Measurements from ENCODE around the gene ATP6V1C2. TPM values are rescaled to one million over a fixed set of nuclear protein-coding genes. Genes with fewer than 3 reads are reported as not detected.

The ATP6V1C2 gene
- polyA plus RNA-seq, 2 of the 4 experiments (the other 2 are of a cell fraction): 0.08 to 0.14 TPM

DNA sequence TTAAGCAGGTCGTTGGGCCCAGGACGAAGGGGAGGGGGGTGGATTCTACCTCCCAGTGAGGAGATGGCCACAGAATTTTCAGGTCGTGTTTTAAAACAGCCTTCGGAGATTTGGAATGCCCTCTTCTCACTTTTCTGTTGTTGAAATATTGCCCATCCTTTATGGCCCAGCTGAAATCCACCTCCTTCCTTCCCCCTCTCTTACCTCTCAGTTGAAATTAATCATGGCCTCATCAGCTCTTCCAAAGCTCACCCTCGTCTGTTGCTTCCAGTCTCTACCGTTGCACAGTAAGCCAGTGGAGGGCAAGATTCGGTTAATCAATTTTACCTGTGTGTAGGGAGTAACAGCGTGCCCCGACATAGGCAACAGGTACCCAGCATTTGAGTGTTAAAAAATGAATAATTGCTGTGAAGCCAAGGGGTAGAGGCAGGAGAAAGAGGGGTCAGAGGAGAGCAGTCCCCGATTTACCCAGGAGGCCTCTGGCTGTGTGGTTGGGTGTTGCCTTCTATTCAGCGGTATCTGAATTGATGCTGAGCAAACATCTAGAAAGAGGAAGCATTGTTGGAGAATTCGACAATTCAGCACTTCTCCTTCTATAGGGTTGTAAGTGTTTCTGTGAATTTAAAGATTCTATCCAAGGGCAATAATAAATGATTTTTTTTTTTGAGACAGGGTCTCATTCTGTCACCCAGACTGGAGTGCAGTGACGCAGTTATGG is 99.7 kb downstream of the ATP6V1C2 start:
- POLR2A ChIA-PET: no interaction called here
- no peak for TF ChIP-seq PHF8 (IDR thresholded peaks at IDR 0.05; ENCODE audit: borderline replicate concordance, low read depth)
- TF ChIP-seq MAFK (IDR thresholded peaks at IDR 0.05; ENCODE audit: partially characterized antibody): peak; percentile 5
- H3K4me2 ChIP-seq: no peak overlapping the region
- FAIRE-seq (no peak), ATAC-seq (no peak), DNase-seq (ENCODE audit: low read depth in 1 of 2, low spot score in 1 of 2) (no peak)
- no peaks in the 10 kb centered on the region for H3K4me1 ChIP-seq
- H3K9me3 ChIP-seq: peaks cover 5% of the 10 kb centered on the region; the same call in 1 of the 3 replicates
- H3K27ac ChIP-seq: no peak overlapping the region
- no peak overlapping the region for H3K4me3 ChIP-seq
- WGBS (ENCODE audit: missing lambda C conversion rate): 62% methylated on average over 13 of the region's 13 CpGs
- CTCF ChIA-PET: interaction anchor here (0.6 to 5.6 kb wide), 4 partner anchors 11 to 556 kb away, joined by 3 to 85 read pairs (median 39); a partner anchor contains a TSS

DNA sequence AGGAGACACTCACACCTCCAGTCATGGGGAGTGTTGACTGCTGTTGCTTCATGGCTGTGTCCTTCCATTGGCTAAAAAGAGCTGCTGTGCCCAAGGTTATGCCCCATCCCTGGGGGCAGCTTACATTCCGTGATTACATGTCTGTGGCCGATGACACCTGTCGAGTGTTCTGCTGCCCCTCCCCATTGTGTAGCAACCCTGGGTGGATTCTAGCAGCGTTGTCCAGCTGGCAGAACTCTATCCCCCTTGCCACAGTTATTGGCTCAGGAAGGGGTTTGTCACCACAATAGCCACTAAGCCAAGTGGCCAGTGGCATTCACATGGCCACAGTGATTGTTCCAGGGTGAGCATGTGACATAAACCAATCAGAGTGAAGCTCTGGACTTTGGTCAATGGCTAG is 102.8 kb downstream of the ATP6V1C2 start:
- H3K9me3 ChIP-seq: peaks cover 5% of the 10 kb centered on the region; the same call in 1 of the 3 replicates
- H3K4me3 ChIP-seq: no peak overlapping the region
- ChIA-PET POLR2A (no interaction called here), CTCF (interaction anchor here (1.2 to 5.6 kb wide), 7 partner anchors 8 to 307 kb away, joined by 3 to 85 read pairs (median 22); a partner anchor contains a TSS)
- ATAC-seq (no peak), DNase-seq (ENCODE audit: low read depth in 1 of 2, low spot score in 1 of 2) (no peak), FAIRE-seq (no peak)
- WGBS (ENCODE audit: missing lambda C conversion rate): 29% methylated on average over 4 of the region's 4 CpGs
- TF ChIP-seq POLR2A (IDR thresholded peaks at IDR 0.05; ENCODE audit: low read length): no peak
- TF ChIP-seq, protein P1, sequence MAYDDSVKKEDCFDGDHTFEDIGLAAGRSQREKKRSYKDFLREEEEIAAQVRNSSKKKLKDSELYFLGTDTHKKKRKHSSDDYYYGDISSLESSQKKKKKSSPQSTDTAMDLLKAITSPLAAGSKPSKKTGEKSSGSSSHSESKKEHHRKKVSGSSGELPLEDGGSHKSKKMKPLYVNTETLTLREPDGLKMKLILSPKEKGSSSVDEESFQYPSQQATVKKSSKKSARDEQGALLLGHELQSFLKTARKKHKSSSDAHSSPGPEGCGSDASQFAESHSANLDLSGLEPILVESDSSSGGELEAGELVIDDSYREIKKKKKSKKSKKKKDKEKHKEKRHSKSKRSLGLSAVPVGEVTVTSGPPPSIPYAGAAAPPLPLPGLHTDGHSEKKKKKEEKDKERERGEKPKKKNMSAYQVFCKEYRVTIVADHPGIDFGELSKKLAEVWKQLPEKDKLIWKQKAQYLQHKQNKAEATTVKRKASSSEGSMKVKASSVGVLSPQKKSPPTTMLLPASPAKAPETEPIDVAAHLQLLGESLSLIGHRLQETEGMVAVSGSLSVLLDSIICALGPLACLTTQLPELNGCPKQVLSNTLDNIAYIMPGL (CRISPR knock-in tag; IDR thresholded peaks at IDR 0.05; ENCODE audit: borderline replicate concordance): no peak
- no peak for TF ChIP-seq RARB (CRISPR knock-in tag; IDR thresholded peaks at IDR 0.05)
- no peak for TF ChIP-seq PHF8 (IDR thresholded peaks at IDR 0.05; ENCODE audit: borderline replicate concordance, low read depth)
- TF ChIP-seq KDM1A (IDR thresholded peaks at IDR 0.05; ENCODE audit: low read depth): no peak
- no peak for TF ChIP-seq SMC3 (IDR thresholded peaks at IDR 0.05)
- no peak for TF ChIP-seq CBX2 (IDR thresholded peaks at IDR 0.05; ENCODE audit: borderline replicate concordance, low read depth)
- TF ChIP-seq, protein P2, sequence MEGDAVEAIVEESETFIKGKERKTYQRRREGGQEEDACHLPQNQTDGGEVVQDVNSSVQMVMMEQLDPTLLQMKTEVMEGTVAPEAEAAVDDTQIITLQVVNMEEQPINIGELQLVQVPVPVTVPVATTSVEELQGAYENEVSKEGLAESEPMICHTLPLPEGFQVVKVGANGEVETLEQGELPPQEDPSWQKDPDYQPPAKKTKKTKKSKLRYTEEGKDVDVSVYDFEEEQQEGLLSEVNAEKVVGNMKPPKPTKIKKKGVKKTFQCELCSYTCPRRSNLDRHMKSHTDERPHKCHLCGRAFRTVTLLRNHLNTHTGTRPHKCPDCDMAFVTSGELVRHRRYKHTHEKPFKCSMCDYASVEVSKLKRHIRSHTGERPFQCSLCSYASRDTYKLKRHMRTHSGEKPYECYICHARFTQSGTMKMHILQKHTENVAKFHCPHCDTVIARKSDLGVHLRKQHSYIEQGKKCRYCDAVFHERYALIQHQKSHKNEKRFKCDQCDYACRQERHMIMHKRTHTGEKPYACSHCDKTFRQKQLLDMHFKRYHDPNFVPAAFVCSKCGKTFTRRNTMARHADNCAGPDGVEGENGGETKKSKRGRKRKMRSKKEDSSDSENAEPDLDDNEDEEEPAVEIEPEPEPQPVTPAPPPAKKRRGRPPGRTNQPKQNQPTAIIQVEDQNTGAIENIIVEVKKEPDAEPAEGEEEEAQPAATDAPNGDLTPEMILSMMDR (IDR thresholded peaks at IDR 0.05): no peak
- TF ChIP-seq FOSL2 (IDR thresholded peaks at IDR 0.05): no peak
- TF ChIP-seq FOSL2 (CRISPR knock-in tag; IDR thresholded peaks at IDR 0.05): no peak
- no peak for TF ChIP-seq ZFP36 (IDR thresholded peaks at IDR 0.05; ENCODE audit: borderline replicate concordance, partially characterized antibody)
- no peak for TF ChIP-seq ATOH8 (CRISPR knock-in tag; IDR thresholded peaks at IDR 0.05; ENCODE audit: low read depth)
- no peak for TF ChIP-seq BHLHE40 (IDR thresholded peaks at IDR 0.05; ENCODE audit: low read depth, low read length)
- H3K4me1 ChIP-seq: no peaks in the 10 kb centered on the region
- no peak overlapping the region for H3K4me2 ChIP-seq
- H3K27ac ChIP-seq: no peak overlapping the region

- Histone ChIP-seq H3K4me1 (no peaks in the 10 kb centered on the region), H3K9me3 (peaks cover 5% of the 10 kb centered on the region; the same call in 1 of the 3 replicates), H3K4me3 (no peak overlapping the region), H3K4me2 (no peak overlapping the region), H3K27ac (no peak overlapping the region)
- ChIA-PET CTCF (interaction anchor here (0.7 to 2.4 kb wide), 3 partner anchors 8 to 867 kb away, joined by 6 to 13 read pairs (median 8); no protein-coding TSS in a partner anchor), POLR2A (no interaction called here)
- 71% methylated on average over 8 of the region's 8 CpGs for WGBS (ENCODE audit: missing lambda C conversion rate)
- DNase-seq (ENCODE audit: low read depth in 1 of 2, low spot score in 1 of 2) (no peak), FAIRE-seq (peak; percentile 74), ATAC-seq (no peak)
- no peak for TF ChIP-seq MAFK (IDR thresholded peaks at IDR 0.05; ENCODE audit: partially characterized antibody)
- TF ChIP-seq FOXS1 (CRISPR knock-in tag; IDR thresholded peaks at IDR 0.05): no peak
- no peak for TF ChIP-seq MAZ (IDR thresholded peaks at IDR 0.05; ENCODE audit: borderline replicate concordance, low read depth, low read length)
- TF ChIP-seq, protein P3, sequence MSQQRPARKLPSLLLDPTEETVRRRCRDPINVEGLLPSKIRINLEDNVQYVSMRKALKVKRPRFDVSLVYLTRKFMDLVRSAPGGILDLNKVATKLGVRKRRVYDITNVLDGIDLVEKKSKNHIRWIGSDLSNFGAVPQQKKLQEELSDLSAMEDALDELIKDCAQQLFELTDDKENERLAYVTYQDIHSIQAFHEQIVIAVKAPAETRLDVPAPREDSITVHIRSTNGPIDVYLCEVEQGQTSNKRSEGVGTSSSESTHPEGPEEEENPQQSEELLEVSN (IDR thresholded peaks at IDR 0.05; ENCODE audit: borderline replicate concordance, low read depth): no peak
- no peak for TF ChIP-seq EHMT2 (IDR thresholded peaks at IDR 0.05; ENCODE audit: low read depth)
- TF ChIP-seq, protein P4, sequence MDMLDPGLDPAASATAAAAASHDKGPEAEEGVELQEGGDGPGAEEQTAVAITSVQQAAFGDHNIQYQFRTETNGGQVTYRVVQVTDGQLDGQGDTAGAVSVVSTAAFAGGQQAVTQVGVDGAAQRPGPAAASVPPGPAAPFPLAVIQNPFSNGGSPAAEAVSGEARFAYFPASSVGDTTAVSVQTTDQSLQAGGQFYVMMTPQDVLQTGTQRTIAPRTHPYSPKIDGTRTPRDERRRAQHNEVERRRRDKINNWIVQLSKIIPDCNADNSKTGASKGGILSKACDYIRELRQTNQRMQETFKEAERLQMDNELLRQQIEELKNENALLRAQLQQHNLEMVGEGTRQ (IDR thresholded peaks at IDR 0.05): no peak
- no peak for TF ChIP-seq NPAS2 (CRISPR knock-in tag; IDR thresholded peaks at IDR 0.05; ENCODE audit: borderline replicate concordance)
- TF ChIP-seq, protein P1 (CRISPR knock-in tag; IDR thresholded peaks at IDR 0.05; ENCODE audit: borderline replicate concordance): no peak
- TF ChIP-seq NR3C1 (IDR thresholded peaks at IDR 0.05): no peak
- no peak for TF ChIP-seq CBX2 (IDR thresholded peaks at IDR 0.05; ENCODE audit: borderline replicate concordance, low read depth)
- TF ChIP-seq RFX5 (IDR thresholded peaks at IDR 0.05): no peak
- no peak for TF ChIP-seq BHLHE40 (IDR thresholded peaks at IDR 0.05; ENCODE audit: low read depth, low read length)
- TF ChIP-seq KDM5A (IDR thresholded peaks at IDR 0.05): no peak
- no peak for TF ChIP-seq ESRRA (IDR thresholded peaks at IDR 0.05; ENCODE audit: borderline replicate concordance, low read length)
- no peak for TF ChIP-seq FOSL2 (IDR thresholded peaks at IDR 0.05)
- no peak for TF ChIP-seq FOSL2 (CRISPR knock-in tag; IDR thresholded peaks at IDR 0.05)
These were observed 104.6 kb downstream of the ATP6V1C2 start for GRCh38 chr2:10826026-10826425.
